Amygdala (tissue), 56 donors: Measurements from ENCODE around the gene NFIB.

Source experiments
- DNase-seq, 56 donors: peaks; one replicate each; lab custom pipeline; 2025; lab: John Stamatoyannopoulos, UW

NFIB gene

GRCh38 chr9:14136047-14136635 is 177.8 kb downstream of the NFIB start:
- no peak for DNase-seq

GRCh38 chr9:14135421-14135820 is 178.5 kb downstream of the NFIB start:
- DNase-seq: no peak

GRCh38 chr9:14133394-14133793 is 180.5 kb downstream of the NFIB start:
- DNase-seq: no peak

GRCh38 chr9:14132775-14133174 is 181.2 kb downstream of the NFIB start:
- DNase-seq: no peak

GRCh38 chr9:14131356-14132088 is 182.4 kb downstream of the NFIB start:
- DNase-seq: no peak

GRCh38 chr9:14127656-14128055 is 186.3 kb downstream of the NFIB start:
- DNase-seq: no peak

GRCh38 chr9:14119694-14120514 is 194.0 kb downstream of the NFIB start:
- DNase-seq: no peak

GRCh38 chr9:14112226-14112625 is 201.7 kb downstream of the NFIB start:
- no peak for DNase-seq

GRCh38 chr9:14111696-14112095 is 202.2 kb downstream of the NFIB start:
- no peak for DNase-seq

GRCh38 chr9:14107977-14108376 is 206.0 kb downstream of the NFIB start:
- no peak for DNase-seq

GRCh38 chr9:14107495-14107894 is 206.4 kb downstream of the NFIB start:
- no peak for DNase-seq

- DNase-seq: no peak
Measured at GRCh38 chr9:14106699-14107098, 207.2 kb downstream of the NFIB start.

GRCh38 chr9:14104496-14104895 is 209.4 kb downstream of the NFIB start:
- DNase-seq: no peak

- no peak for DNase-seq
Measured at GRCh38 chr9:14103115-14103514, 210.8 kb downstream of the NFIB start.

GRCh38 chr9:14099737-14100136 is 214.2 kb downstream of the NFIB start:
- no peak for DNase-seq

- no peak for DNase-seq
Measured at GRCh38 chr9:14098486-14099180, 215.3 kb downstream of the NFIB start.

GRCh38 chr9:14097666-14098415 is 216.1 kb downstream of the NFIB start:
- DNase-seq: no peak

GRCh38 chr9:14097215-14097614 is 216.7 kb downstream of the NFIB start:
- DNase-seq: no peak

- DNase-seq: no peak
Measured at GRCh38 chr9:14096258-14096922, 217.6 kb downstream of the NFIB start.

GRCh38 chr9:14095277-14095676 is 218.7 kb downstream of the NFIB start:
- no peak for DNase-seq
